Fibroblast of skin of abdomen (primary cell): ENCODE measurements around the gene TUBB3.
"Not testable (repeated sequence)": the region's sequence is repeated elsewhere in the genome, so short reads cannot be mapped to it uniquely, and the experiment has no call there.

Source experiments
- DNase-seq: peaks from one replicate; pipeline ENCODE4 v3.0.0-alpha.2; 2013

Gene TUBB3

GRCh38 chr16:89918453-89919347 is 4.4 kb upstream of the TUBB3 start, which contains the start of gene MC1R:
MC1R (plus strand) TSS chr16:89918862; CDS start chr16:89919259, 397 bp downstream.
- peak; percentile 49 for DNase-seq

- no peak for DNase-seq
Measured at GRCh38 chr16:89919535-89920406, 3.4 kb upstream of the TUBB3 start.

- DNase-seq = peak; percentile 37
Measured at GRCh38 chr16:89920723-89921122, 2.4 kb upstream of the TUBB3 start.

GRCh38 chr16:89921131-89921701 is 1.9 kb upstream of the TUBB3 start:
- DNase-seq = no peak

GRCh38 chr16:89921702-89922476 is 1.3 kb upstream of the TUBB3 start:
- peak; percentile 95 for DNase-seq

DNA sequence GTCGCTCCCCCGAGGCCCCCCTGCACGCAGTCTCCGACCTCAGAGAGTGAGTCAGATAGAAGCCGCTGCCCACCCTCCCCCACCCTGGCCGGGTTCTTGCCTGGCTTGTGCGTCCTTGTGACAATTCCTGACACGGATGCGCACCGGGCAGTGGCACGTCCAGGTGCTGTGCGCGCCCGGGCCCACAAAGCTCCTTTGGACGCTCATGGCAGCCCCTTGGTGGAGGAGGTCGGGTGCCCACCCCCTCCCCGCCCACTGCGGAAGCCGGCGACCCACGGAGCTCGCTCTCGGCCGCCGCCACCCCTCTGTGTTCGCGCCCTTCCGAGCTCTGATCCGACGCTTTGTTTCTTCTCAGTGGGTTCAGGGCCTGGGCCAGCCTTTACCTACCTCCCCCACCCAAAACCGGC is 662 bp upstream of the TUBB3 start:
- peak; percentile 94 for DNase-seq

- DNase-seq = no peak
Measured at GRCh38 chr16:89923640-89924296, 626 bp downstream of the TUBB3 start.

- DNase-seq = peak; percentile 60
Measured at GRCh38 chr16:89924297-89924924, 1.3 kb downstream of the TUBB3 start.

- DNase-seq = no peak
Measured at GRCh38 chr16:89924925-89925307, 1.8 kb downstream of the TUBB3 start.

DNA sequence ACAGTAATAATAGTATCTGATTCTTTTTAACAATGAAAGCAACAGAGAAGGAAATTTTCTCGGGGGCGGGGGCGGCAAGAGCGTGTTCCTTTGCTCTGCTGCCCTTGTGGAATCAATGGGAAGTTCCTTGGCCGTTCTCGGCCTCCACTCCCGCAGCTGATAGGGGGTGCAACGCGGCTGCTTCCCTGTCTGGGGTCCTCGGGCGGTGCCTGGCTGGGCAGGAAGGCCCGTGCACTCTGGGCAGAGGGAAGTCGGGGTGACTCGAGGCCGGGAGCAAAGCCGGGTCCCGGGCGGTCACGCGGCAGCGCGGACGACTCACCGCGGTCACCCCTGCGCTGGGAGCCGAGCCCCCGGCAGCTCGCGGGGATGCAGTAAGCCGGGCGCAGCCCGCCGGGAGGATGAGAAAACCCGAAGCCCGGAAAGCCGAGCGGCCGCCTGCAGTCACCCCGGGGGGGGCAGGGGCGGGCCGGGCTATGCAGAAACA is 2.5 kb downstream of the TUBB3 start:
- peak; percentile 18 for DNase-seq

GRCh38 chr16:89931305-89931896 is 8.3 kb downstream of the TUBB3 start:
- DNase-seq = no peak

GRCh38 chr16:89931964-89932363 is 8.8 kb downstream of the TUBB3 start:
- DNase-seq = no peak

- DNase-seq = not testable (repeated sequence)
Measured at GRCh38 chr16:89934019-89934418, 10.9 kb downstream of the TUBB3 start.

DNA sequence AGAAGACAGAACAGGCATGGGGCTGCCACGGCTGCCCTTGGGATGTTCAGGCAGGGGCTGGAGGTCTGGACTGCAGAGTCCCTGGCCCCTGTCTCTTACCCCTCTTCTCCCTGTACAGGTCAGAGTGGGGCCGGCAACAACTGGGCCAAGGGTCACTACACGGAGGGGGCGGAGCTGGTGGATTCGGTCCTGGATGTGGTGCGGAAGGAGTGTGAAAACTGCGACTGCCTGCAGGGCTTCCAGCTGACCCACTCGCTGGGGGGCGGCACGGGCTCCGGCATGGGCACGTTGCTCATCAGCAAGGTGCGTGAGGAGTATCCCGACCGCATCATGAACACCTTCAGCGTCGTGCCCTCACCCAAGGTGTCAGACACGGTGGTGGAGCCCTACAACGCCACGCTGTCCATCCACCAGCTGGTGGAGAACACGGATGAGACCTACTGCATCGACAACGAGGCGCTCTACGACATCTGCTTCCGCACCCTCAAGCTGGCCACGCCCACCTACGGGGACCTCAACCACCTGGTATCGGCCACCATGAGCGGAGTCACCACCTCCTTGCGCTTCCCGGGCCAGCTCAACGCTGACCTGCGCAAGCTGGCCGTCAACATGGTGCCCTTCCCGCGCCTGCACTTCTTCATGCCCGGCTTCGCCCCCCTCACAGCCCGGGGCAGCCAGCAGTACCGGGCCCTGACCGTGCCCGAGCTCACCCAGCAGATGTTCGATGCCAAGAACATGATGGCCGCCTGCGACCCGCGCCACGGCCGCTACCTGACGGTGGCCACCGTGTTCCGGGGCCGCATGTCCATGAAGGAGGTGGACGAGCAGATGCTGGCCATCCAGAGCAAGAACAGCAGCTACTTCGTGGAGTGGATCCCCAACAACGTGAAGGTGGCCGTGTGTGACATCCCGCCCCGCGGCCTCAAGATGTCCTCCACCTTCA is 11.7 kb downstream of the TUBB3 start:
- no peak for DNase-seq

DNA sequence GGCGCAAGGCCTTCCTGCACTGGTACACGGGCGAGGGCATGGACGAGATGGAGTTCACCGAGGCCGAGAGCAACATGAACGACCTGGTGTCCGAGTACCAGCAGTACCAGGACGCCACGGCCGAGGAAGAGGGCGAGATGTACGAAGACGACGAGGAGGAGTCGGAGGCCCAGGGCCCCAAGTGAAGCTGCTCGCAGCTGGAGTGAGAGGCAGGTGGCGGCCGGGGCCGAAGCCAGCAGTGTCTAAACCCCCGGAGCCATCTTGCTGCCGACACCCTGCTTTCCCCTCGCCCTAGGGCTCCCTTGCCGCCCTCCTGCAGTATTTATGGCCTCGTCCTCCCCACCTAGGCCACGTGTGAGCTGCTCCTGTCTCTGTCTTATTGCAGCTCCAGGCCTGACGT is 12.5 kb downstream of the TUBB3 start:
- DNase-seq = not testable (repeated sequence)

DNA sequence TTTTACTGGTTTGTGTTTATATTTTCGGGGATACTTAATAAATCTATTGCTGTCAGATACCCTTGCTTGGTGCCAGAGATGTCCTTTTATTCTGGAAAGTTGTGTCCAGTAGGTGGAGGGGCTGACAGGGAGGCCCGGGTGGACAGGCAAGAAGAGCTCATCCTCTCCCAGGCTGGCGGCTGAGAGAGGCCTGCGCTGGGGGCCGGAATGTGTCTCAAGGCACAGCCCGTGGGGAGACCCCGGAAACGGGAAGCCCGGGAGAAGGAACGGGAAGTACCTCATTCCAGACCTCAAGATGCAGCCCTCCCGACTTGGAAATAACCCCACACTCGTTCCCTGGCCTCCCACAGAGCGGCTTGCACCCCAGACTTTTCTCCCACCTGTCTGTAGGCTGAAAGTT is 12.9 kb downstream of the TUBB3 start:
- DNase-seq = no peak

DNA sequence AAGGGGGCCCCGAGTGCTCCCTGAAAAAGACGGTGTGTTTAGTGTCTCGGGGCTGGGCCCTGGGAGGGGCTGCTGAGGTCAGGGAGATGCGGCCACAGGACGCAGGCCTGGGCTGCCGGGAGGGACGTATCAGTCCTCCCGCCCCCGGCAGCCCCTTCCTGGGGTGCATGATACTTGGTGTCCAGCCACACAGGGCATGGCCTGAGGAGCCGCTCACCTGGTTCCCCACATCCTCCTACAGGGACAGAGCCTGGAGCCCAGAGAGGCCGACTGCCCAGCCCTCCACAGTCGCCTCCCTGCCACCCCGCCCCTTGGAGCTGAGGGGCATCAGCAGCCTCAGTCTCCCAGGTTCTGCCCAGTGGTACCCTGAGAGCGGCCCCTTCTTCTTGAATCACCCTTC is 13.4 kb downstream of the TUBB3 start:
- no peak for DNase-seq

GRCh38 chr16:89936981-89937380 is 13.8 kb downstream of the TUBB3 start:
- no peak for DNase-seq

DNA sequence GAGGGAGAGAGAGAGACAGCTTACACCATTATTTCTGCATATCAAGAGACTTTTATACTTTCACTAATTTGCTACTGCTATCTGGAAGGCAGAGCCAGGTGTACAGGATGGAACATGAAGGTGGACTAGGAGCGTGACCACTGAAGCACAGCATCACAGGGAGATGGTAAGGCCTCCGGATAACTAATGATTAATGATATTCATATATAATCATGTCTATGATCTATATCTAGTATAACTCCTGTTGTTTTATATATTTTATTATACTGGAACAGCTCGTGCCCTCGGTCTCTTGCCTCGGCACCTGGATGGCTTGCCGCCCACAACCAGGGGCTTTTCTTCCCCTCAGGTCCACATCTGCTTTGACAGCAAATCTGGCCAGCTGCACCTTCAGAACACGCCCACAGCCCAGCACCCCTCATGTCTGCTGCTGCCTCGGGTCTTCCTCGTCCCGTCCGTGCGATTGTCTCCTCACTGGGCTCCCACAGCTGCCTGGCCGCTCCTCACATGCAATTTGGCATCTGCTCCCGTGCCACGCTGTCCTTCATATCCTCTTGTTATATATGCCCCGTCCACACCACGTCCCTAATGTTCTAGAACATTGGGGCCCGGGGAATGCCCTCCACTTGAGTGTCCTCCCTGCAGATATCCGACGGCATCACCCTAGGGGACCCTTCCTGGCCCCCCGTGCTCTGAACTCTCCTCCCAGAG is 15.2 kb downstream of the TUBB3 start:
- no peak for DNase-seq
